NOMO-1 treated with DMSO at 0.1 percent for 48 hours (cell line): Measurements from ENCODE around the gene POGLUT3.

ENCODE experiments used
- DNase-seq: peaks from one replicate; lab custom pipeline; 2025; ENCODE audit not compliant: unreplicated experiment; lab: John Stamatoyannopoulos, UW

Gene POGLUT3

GRCh38 chr11:108498046-108498815 lies at the start of gene POGLUT3:
Gene POGLUT3, minus strand, starts transcription at chr11:108498384. Its CDS starts 18 bp downstream, at chr11:108498366.
- peak; percentile 32 for DNase-seq

DNA sequence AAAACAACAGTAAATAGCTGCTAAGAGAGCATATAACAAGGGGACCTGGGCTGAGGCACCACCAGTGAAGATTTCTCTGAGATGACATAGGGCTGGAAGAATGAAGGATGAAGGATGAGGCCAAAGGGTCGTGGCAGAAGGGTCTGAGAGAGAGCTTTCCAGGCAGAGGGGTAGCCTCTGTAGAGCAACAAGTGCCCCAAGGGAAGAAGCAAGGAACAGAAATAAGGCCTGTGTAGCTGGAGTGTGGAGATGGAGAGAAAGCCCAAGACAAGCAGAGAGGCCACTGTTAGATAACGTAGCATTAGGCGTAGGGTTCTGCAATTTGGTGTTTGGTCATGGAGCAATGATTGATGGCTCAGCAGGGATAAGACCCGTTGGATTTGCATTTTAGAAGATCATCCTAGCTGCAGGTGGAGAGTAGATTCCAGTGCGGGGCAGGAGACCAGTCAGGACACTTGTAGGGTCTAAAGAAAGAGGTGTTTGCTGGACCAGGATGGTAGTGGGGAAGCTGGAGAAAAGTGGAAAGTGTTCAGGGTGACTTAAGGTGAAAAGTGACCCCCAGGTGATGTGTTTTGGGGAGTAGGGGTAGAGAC lies 47.8 kb upstream of the POGLUT3 start:
- DNase-seq = no peak

DNA sequence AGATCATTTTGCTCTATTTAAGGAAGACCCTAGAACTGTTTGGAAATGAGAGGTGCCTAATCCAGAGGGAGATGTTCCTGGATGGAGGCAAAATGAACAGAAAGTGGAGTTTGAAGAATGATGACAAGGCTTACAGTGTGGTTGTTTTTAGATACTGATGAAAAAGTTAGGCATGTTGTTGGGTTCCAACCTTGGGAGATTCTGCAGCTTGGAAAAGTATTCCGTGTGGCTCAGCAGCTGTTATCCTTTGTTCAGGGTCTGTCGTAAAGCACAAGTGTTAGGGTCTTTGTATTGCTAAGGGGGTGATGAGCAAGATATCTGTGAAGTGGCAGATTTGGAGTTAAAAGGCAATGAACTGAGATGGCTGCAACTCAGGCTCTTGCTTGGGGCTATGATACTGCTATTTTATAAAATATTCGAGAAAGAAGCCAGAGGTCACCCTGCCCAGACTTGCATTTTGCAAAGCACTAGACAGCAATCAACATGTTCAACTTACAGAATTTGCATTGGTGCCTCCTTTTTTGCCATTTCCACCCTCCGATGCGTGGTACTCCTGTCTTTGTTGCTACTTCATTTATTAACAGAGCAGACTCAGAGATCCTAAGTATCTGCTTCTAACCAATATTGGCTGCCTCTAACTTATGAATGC lies 45.3 kb upstream of the POGLUT3 start:
- DNase-seq = no peak

GRCh38 chr11:108541531-108541930 lies 43.3 kb upstream of the POGLUT3 start:
- no peak for DNase-seq

- DNase-seq = no peak
These were observed 40.3 kb upstream of the POGLUT3 start for GRCh38 chr11:108538502-108538901.

- DNase-seq = peak; percentile 8
These were observed 39.8 kb upstream of the POGLUT3 start for GRCh38 chr11:108538022-108538424.

- DNase-seq = no peak
These were observed 38.6 kb upstream of the POGLUT3 start for GRCh38 chr11:108536783-108537182.

- no peak for DNase-seq
These were observed 37.3 kb upstream of the POGLUT3 start for GRCh38 chr11:108535384-108535955.

GRCh38 chr11:108534274-108534882 lies 36.2 kb upstream of the POGLUT3 start:
- no peak for DNase-seq

DNA sequence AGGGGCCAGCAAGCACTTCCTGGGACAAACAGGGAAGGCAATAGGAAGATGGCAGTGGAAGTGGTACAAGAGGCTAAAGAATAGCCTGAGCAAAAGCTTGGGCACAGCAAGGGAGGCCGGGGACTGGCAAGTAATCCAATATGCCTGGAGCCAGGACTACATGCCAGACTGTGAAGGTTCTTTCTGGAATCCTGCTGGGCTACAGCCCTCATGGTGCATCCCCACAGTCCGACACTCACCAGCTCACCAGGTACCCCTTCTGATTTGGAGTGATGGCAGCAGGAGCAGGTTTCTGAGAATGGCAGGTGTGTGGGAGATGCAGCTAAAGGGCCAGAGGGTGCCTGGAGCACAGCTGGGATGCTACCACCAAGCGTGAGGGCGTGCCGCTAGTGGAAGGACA lies 32.2 kb upstream of the POGLUT3 start:
- no peak for DNase-seq

- DNase-seq = no peak
These were observed 29.2 kb upstream of the POGLUT3 start for GRCh38 chr11:108527382-108527781.

DNA sequence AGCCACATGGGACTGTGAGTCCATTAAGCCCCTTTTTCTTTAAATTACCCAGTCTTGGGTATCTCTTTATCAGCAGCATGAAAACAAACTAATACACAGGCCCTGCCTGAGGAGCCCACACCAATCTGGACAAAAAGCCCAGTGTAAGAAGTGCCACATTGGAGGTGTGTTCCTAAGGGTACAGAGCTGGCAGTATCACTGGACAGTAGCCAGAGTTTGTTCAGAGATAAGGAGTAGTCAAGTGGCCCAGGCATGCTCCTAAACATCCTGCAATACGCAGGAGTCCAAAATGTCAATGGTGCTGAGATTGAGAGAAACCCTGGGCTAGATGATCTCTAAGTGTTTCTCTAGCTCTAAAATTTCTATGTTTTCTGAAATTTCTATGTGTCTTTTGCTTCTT lies 27.0 kb upstream of the POGLUT3 start:
- no peak for DNase-seq

DNA sequence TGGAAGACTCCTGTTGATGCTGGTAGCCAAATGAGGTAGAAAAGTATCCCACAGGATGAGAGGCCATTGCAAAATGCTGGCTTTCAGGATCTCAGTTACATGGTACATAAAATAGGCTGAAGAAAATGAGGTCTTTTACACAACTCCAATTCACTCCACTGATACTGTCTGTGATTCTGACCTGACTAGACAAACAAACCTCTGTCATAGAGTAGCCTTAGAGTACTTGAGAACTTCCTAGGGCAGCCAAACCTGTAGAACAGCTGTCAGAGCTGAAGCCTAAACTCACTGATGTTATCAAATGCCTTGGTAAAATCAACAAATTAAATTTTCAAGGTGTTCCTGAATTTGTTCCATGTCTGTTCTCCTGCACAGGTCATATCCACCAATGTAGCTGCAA lies 26.2 kb upstream of the POGLUT3 start:
- no peak for DNase-seq

DNA sequence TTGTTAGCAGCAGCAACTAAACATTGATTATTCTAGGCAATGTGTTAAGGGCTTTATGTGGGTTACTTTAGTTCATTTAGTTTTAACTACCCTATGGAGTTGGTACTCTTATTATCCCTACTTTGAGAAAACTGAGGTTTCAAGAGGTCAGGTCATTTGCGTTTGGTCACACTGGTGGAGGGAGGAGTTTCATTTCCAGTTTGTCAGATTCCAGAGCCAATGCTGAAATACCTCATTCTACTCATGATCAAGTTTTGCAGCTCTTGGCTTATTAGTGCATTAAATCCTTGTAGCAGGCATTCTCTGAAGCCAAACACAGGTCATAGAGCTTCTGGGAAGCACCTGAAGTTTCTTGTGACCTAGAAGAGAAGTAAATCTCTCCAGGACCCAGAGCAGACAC lies 24.1 kb upstream of the POGLUT3 start:
- no peak for DNase-seq

DNA sequence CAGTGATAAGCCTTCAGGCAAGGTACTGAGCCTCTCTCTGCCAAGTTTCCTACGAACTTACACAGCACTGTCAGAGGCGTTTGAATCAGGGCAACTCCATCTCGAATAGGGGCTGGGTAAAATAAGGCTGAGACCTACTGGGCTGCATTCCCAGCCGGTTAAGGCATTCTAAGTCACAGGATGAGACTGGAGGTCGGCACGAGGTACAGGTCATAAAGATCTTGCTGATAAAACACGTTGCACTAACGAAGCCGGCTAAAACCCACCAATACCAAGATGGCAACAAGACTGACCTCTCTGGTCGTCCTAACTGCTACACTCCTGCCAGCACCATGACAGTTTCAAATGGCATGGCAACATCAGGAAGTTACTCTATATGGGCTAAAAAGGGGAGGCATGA lies 20.4 kb upstream of the POGLUT3 start:
- DNase-seq = no peak

DNA sequence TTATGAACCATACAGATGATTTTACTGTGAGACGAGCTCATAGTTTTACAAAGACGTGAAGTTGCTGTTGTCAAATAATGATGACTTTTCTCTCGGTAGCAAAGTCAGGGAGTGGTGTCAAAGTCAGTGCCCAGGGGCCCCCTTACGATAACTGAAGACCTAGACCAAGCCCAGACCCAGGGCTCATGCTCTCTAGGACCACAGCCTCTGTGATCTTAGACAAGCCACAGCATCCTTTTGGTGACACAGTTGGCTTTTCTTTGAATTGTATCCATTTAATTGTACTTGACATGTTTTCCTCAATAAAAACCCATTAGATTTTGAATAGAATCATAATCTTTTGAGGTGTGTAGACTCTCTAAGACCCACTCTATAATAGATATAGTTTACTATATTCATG lies 17.9 kb upstream of the POGLUT3 start:
- DNase-seq = no peak

- no peak for DNase-seq
These were observed 14.5 kb upstream of the POGLUT3 start for GRCh38 chr11:108512708-108513107.

- no peak for DNase-seq
These were observed 13.8 kb upstream of the POGLUT3 start for GRCh38 chr11:108511851-108512474.

DNA sequence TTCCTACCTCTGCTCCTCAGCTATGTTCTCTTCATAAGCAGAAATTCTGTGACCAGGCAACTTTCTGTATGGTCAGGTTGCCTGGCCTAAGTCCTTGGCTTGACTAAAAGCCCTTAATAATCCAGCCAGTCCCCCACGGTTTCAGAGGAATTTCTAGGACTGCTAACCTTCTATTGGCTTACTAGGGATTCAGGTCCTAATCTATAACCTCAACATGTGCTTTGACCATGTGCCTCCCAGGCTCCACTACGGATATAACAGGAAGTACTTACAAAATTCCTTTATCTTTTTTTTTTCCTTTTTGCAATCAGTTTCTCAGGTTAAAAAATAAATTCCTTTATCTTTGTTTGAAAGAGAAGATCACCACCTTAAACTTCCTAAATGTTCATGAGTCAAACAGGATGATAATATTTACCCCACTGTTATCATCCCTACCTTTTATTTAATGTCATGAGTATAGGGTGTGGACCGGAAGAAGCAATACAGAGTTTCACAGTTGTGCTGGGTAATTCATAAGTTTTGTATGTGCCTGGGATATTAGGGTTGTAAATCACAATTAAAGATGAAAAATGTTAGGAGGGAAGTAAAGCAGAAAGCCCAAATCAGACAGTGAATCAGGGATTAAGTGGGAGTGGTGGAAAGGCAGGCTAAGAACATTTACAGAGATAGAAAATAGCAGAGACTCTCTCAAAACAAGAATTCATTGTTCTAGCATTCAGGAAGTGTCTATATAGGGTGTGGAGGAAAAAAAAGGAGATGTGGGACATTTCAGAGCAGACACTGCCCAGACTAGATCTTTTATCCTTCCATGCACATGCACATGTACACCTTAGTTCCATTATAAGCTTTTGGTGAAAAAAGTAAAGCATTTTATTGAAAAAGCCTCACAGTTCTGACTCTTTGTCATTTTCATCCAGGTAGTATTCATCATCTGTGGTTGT lies 10.7 kb upstream of the POGLUT3 start:
- DNase-seq = no peak

DNA sequence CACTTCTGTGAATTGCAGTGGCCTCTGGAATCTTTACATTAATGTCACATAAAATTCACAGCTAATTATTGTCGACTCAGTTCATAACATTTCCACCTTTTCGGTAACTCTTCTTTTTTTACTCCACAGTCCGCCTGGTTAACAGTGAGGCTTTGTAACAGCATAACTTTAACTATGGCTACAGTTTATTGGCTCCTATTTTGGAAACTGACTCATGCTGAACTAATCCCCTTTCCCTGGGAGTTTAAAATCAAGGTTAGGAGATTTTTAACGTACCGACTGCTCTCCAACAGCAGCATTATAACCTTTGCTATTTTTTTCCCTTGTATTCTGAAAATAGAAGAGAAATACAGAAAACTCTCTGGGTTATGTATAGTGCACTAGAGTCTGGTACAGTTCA lies 3.2 kb upstream of the POGLUT3 start:
- DNase-seq = no peak
